H9 (cell line): Measurements from ENCODE around the gene TMEM220. TPM values are rescaled to one million over a fixed set of nuclear protein-coding genes. Genes with fewer than 3 reads are reported as not detected.

Experiments used
- DNase-seq: peaks from one replicate; pipeline ENCODE4 v3.0.0-alpha.2; 2017
- H2AFZ ChIP-seq: one replicate; pipeline ENCODE4 v1.6.1; 2013; ENCODE audit warnings: mild to moderate bottlenecking, low read length, control low read depth, moderate library complexity
- H2AK5ac ChIP-seq: 2 replicates; pipeline ENCODE4 v1.6.1; 2013; ENCODE audit warnings: low read length, control low read depth, mixed read lengths; ENCODE audit not compliant: insufficient read length
- H2BK120ac ChIP-seq: one replicate; pipeline ENCODE4 v1.6.1; 2013; ENCODE audit warnings: low read depth, mild to moderate bottlenecking, low read length, control low read depth, inconsistent platforms; ENCODE audit not compliant: poor library complexity, severe bottlenecking
- H2BK12ac ChIP-seq: 2 replicates; pipeline ENCODE4 v1.6.1; 2013; ENCODE audit warnings: low read length, control low read depth, mixed read lengths, low read depth; ENCODE audit not compliant: insufficient read length
- H2BK15ac ChIP-seq: 2 replicates; pipeline ENCODE4 v1.6.1; 2013; ENCODE audit warnings: low read depth, low read length, control low read depth
- H2BK20ac ChIP-seq: one replicate; pipeline ENCODE4 v1.6.1; 2013; ENCODE audit warnings: low read depth, mild to moderate bottlenecking, low read length, control low read depth, inconsistent platforms; ENCODE audit not compliant: poor library complexity, severe bottlenecking
- H2BK5ac ChIP-seq: 2 replicates; pipeline ENCODE4 v1.6.1; 2013; ENCODE audit warnings: low read length, control low read depth, mixed read lengths; ENCODE audit not compliant: insufficient read length
- H3K14ac ChIP-seq: 2 replicates; pipeline ENCODE4 v1.6.1; 2013; ENCODE audit warnings: low read length, control low read depth; ENCODE audit not compliant: insufficient read depth
- H3K18ac ChIP-seq: 2 replicates; pipeline ENCODE4 v1.6.1; 2013; ENCODE audit warnings: low read depth, mild to moderate bottlenecking, mixed read lengths, low read length, control low read depth; ENCODE audit not compliant: insufficient read length
- H3K23ac ChIP-seq: 2 replicates; pipeline ENCODE4 v1.6.1; 2013; ENCODE audit warnings: low read length, control low read depth, mixed read lengths, low read depth; ENCODE audit not compliant: insufficient read length
- H3K23me2 ChIP-seq: 2 replicates; pipeline ENCODE4 v1.6.1; 2013; ENCODE audit warnings: low read depth, mild to moderate bottlenecking, mixed read lengths, low read length, control low read depth; ENCODE audit not compliant: insufficient read length, poor library complexity, severe bottlenecking
- H3K27ac ChIP-seq: 2 replicates; pipeline ENCODE4 v1.5.1; 2013; ENCODE audit warnings: low read length, control low read depth, mixed read lengths, low read depth; ENCODE audit not compliant: insufficient read length
- H3K27me3 ChIP-seq: 2 replicates; pipeline ENCODE4 v1.6.1; 2013; ENCODE audit warnings: low read length, control low read depth, inconsistent platforms; ENCODE audit not compliant: insufficient read depth
- H3K4ac ChIP-seq: 2 replicates; pipeline ENCODE4 v1.6.1; 2013; ENCODE audit warnings: low read depth, mild to moderate bottlenecking, control low read depth, inconsistent platforms, low read length, moderate library complexity
- H3K4me1 ChIP-seq: 2 replicates; pipeline ENCODE4 v1.6.1; 2013; ENCODE audit warnings: low read length, control low read depth, inconsistent platforms; ENCODE audit not compliant: insufficient read depth
- H3K4me2 ChIP-seq: 2 replicates; pipeline ENCODE4 v1.6.1; 2013; ENCODE audit warnings: low read length, control low read depth, mixed read lengths; ENCODE audit not compliant: insufficient read length, insufficient read depth
- H3K56ac ChIP-seq: 2 replicates; pipeline ENCODE4 v1.6.1; 2013; ENCODE audit warnings: low read depth, mild to moderate bottlenecking, mixed read lengths, low read length, control low read depth; ENCODE audit not compliant: insufficient read length
- H3K79me1 ChIP-seq: 2 replicates; pipeline ENCODE4 v1.6.1; 2013; ENCODE audit warnings: low read depth, mild to moderate bottlenecking, moderate library complexity, low read length, control low read depth, inconsistent platforms; ENCODE audit not compliant: insufficient read depth, poor library complexity, severe bottlenecking
- H3K79me2 ChIP-seq: 2 replicates; pipeline ENCODE4 v1.6.1; 2013; ENCODE audit warnings: low read length, control low read depth, inconsistent platforms; ENCODE audit not compliant: insufficient read depth
- H3K9ac ChIP-seq: 2 replicates; pipeline ENCODE4 v1.6.1; 2013; ENCODE audit warnings: low read length, control low read depth, mixed read lengths; ENCODE audit not compliant: insufficient read length; ENCODE audit errors: extremely low read depth
- H3K9me3 ChIP-seq: one replicate; pipeline ENCODE4 v1.6.1; 2013; ENCODE audit warnings: low read depth, low read length, inconsistent platforms; ENCODE audit not compliant: control insufficient read depth
- H3T11ph ChIP-seq: one replicate; pipeline ENCODE4 v1.6.1; 2013; ENCODE audit warnings: mild to moderate bottlenecking, low read length, control low read depth, inconsistent platforms
- H4K20me1 ChIP-seq: one replicate; pipeline ENCODE4 v1.6.1; 2013; ENCODE audit not compliant: control insufficient read depth, insufficient read length, insufficient read depth
- H4K5ac ChIP-seq: 2 replicates; pipeline ENCODE4 v1.6.1; 2013; ENCODE audit warnings: low read depth, mild to moderate bottlenecking, mixed read lengths, low read length, control low read depth; ENCODE audit not compliant: insufficient read length
- H4K8ac ChIP-seq: replicated peaks from 2 replicates; pipeline ENCODE4 v1.6.1; 2013; ENCODE audit warnings: low read length, control low read depth, mixed read lengths, low read depth; ENCODE audit not compliant: insufficient read length
- H4K91ac ChIP-seq: 2 replicates; pipeline ENCODE4 v1.6.1; 2013; ENCODE audit warnings: low read depth, mild to moderate bottlenecking, moderate library complexity, mixed read lengths, low read length, control low read depth; ENCODE audit not compliant: insufficient read length
- H3K27ac Mint-ChIP-seq, 3 experiments: 2 replicates in 2 of 3; 3 replicates in 1 of 3; pipeline ENCODE4 v1.8.0; 2020 to 2021; ENCODE audit warnings: mixed read lengths in 3 of 3, mild to moderate bottlenecking in 1 of 3, moderate library complexity in 1 of 3
- H3K27me3 Mint-ChIP-seq: 2 replicates; pipeline ENCODE4 v1.8.0; 2021; ENCODE audit warnings: low read depth, mild to moderate bottlenecking, moderate library complexity, mixed read lengths
- H3K36me3 Mint-ChIP-seq, 3 experiments: 2 replicates in 2 of 3; 3 replicates in 1 of 3; pipeline ENCODE4 v1.8.0; 2020 to 2021; ENCODE audit warnings: low read depth in 3 of 3, mixed read lengths in 3 of 3; ENCODE audit not compliant: insufficient read depth in 1 of 3
- H3K4me1 Mint-ChIP-seq, 2 experiments: 2 replicates each; pipeline ENCODE4 v1.8.0; 2020; ENCODE audit warnings: mixed read lengths in 2 of 2
- H3K4me3 Mint-ChIP-seq, 2 experiments: 2 replicates in 1 of 2; 3 replicates in 1 of 2; pipeline ENCODE4 v1.8.0; 2020 to 2021; ENCODE audit warnings: mild to moderate bottlenecking in 2 of 2, mixed read lengths in 2 of 2, moderate library complexity in 1 of 2
- H3K9me3 Mint-ChIP-seq, 2 experiments: 2 replicates in 1 of 2; 3 replicates in 1 of 2; pipeline ENCODE4 v1.8.0; 2020; ENCODE audit warnings: mild to moderate bottlenecking in 2 of 2, mixed read lengths in 2 of 2, moderate library complexity in 1 of 2
- CTCF ChIP-seq: fragments of 200-600 bp; sonication (generic); conservative IDR thresholded peaks from 3 replicates; pipeline ENCODE4 v1.8.0; 2021; ENCODE audit warnings: antibody characterized with exemption, mild to moderate bottlenecking
- WGBS: extraction: QIAGEN DNeasy Blood & Tissue Kit; methylation state at CpG from one replicate; pipeline ENCODE4 v1.1.7; 2013; ENCODE audit warnings: missing lambda C conversion rate, low lambda C conversion rate, mixed read lengths; ENCODE audit not compliant: insufficient read length; ENCODE audit errors: extremely low coverage; 5-methylcytosine and 5-hydroxymethylcytosine counted together
- total RNA-seq: library from RNA; stranded (reverse); gene quantifications from 2 replicates; pipeline ENCODE4 v1.2.1, GENCODE V29; 2021

The TMEM220 gene
- total RNA-seq, 1 experiment from 2014 or later, result 6.1 TPM

GRCh38 chr17:10777890-10778289 lies 48.1 kb upstream of the TMEM220 start:
- H3K14ac ChIP-seq, result no peak overlapping the region
- no peaks in the 10 kb centered on the region for H3K27me3 ChIP-seq
- H2BK5ac ChIP-seq, result no peak overlapping the region
- H3K4me2 ChIP-seq, result no peak overlapping the region
- H2AFZ ChIP-seq, result no peak overlapping the region
- no peaks in the 10 kb centered on the region for H3K4me1 ChIP-seq
- no peaks in the 10 kb centered on the region for H4K20me1 ChIP-seq
- H2BK20ac ChIP-seq, result no peak overlapping the region
- no peaks in the 10 kb centered on the region for H3K23me2 ChIP-seq
- H4K91ac ChIP-seq, result no peak overlapping the region
- H3K27ac ChIP-seq, result no peak overlapping the region
- Mint-ChIP-seq H3K9me3 (peaks cover 10 to 11% of the 10 kb centered on the region in 2 experiments), H3K27me3 (no peaks in the 10 kb centered on the region), H3K4me1 (peaks cover 3 to 11% of the 10 kb centered on the region in 2 experiments; a peak in 3 of 4 replicates), H3K36me3 (peaks cover 4 to 17% (median 11%) of the 10 kb centered on the region in 3 experiments), H3K4me3 (no peak overlapping the region), H3K27ac (peak overlapping the region in 1 of 3 experiments; percentile 74; a peak in 1 of 7 replicates)
- no peak overlapping the region for H2AK5ac ChIP-seq
- no peak overlapping the region for H3K56ac ChIP-seq
- DNase-seq, result no peak
- H4K5ac ChIP-seq, result no peak overlapping the region
- WGBS, result 85% methylated on average over 1 of the region's 6 CpGs
- no peak overlapping the region for H4K8ac ChIP-seq
- TF ChIP-seq CTCF, result no peak
- no peak overlapping the region for H2BK12ac ChIP-seq
- H2BK120ac ChIP-seq, result no peak overlapping the region
- no peak overlapping the region for H3T11ph ChIP-seq
- no peaks in the 10 kb centered on the region for H3K79me2 ChIP-seq
- no peaks in the 10 kb centered on the region for H3K79me1 ChIP-seq
- H3K23ac ChIP-seq, result no peak overlapping the region
- H3K4ac ChIP-seq, result no peak overlapping the region
- no peak overlapping the region for H3K9ac ChIP-seq
- H3K9me3 ChIP-seq, result no peaks in the 10 kb centered on the region
- H2BK15ac ChIP-seq, result no peak overlapping the region
- H3K18ac ChIP-seq, result no peak overlapping the region
